A673 (cell line): ENCODE measurements around the gene NDST1. TPM values are rescaled to one million over a fixed set of nuclear protein-coding genes. Genes with fewer than 3 reads are reported as not detected.

Experiments
- BruUV-seq: library from RNA; stranded (reverse); fragments of 400-500 nt; replicated peaks from 2 replicates; lab custom pipeline; 2021; lab: Mats Ljungman, UMichigan
- CTCF ChIA-PET: fragments of 300-600 bp; sonication (Branson Sonifier 250); formaldehyde crosslinking; loops from one replicate; lab custom pipeline; 2022; ENCODE audit warnings: antibody characterized with exemption; lab: Charles Lee
- POLR2A ChIA-PET: fragments of 300-600 bp; sonication (Branson Sonifier 250); formaldehyde crosslinking; loops from one replicate; lab custom pipeline; 2022; ENCODE audit warnings: antibody characterized with exemption; ENCODE audit not compliant: low non-redundant PET; lab: Charles Lee
- DNase-seq: peaks from one replicate; pipeline ENCODE4 v3.0.0-alpha.2; 2015; ENCODE audit warnings: low spot score
- H3K27ac ChIP-seq: fragments of 200-600 bp; sonication (generic); 2 replicates; pipeline ENCODE4 v1.5.1; 2016; ENCODE audit warnings: mixed run types, low read depth, mild to moderate bottlenecking, mixed read lengths, antibody characterized with exemption, low read length; ENCODE audit not compliant: poor library complexity, severe bottlenecking
- H3K27me3 ChIP-seq: fragments of 200-600 bp; sonication (generic); replicated peaks from 2 replicates; pipeline ENCODE4 v1.6.1; 2017; ENCODE audit warnings: mixed run types, low read depth, mild to moderate bottlenecking, mixed read lengths, antibody characterized with exemption, low read length; ENCODE audit not compliant: insufficient read depth, poor library complexity
- H3K36me3 ChIP-seq: fragments of 200-600 bp; sonication (generic); 2 replicates; pipeline ENCODE4 v1.6.1; 2016; ENCODE audit warnings: mixed run types, mild to moderate bottlenecking, mixed read lengths, antibody characterized with exemption, low read length; ENCODE audit not compliant: insufficient read depth, poor library complexity, severe bottlenecking
- H3K4me1 ChIP-seq: fragments of 200-600 bp; sonication (generic); 2 replicates; pipeline ENCODE4 v1.6.1; 2017; ENCODE audit warnings: mixed run types, mild to moderate bottlenecking, mixed read lengths, antibody characterized with exemption, low read length; ENCODE audit not compliant: insufficient read depth, poor library complexity, severe bottlenecking
- H3K4me3 ChIP-seq: fragments of 200-600 bp; sonication (generic); 2 replicates; pipeline ENCODE4 v1.5.1; 2016; ENCODE audit warnings: low read depth, mixed run types, mild to moderate bottlenecking, mixed read lengths, low read length; ENCODE audit not compliant: poor library complexity, severe bottlenecking
- H3K9me3 ChIP-seq: fragments of 200-600 bp; sonication (generic); 2 replicates; pipeline ENCODE4 v1.6.1; 2016; ENCODE audit warnings: mixed run types, low read depth, mild to moderate bottlenecking, mixed read lengths, antibody characterized with exemption, low read length; ENCODE audit not compliant: poor library complexity, severe bottlenecking
- EZH2 ChIP-seq: fragments of 200-600 bp; sonication (generic); IDR thresholded peaks from 2 replicates; pipeline ENCODE4 v1.6.1; 2017; ENCODE audit warnings: borderline replicate concordance, low read depth, mild to moderate bottlenecking, mixed read lengths, antibody characterized with exemption, low read length; ENCODE audit not compliant: poor library complexity, severe bottlenecking
- intact Hi-C: fragments of 100-400 bp; cut with micrococcal nuclease; formaldehyde crosslinking; loops from one replicate; pipeline ENCODE4 v1.10.0; 2022; ENCODE audit not compliant: unreplicated experiment
- total RNA-seq: library from RNA; stranded (reverse); gene quantifications from 2 replicates; pipeline ENCODE4 v1.2.3, GENCODE V29; 2021
- TF ChIP-seq, protein P1 (sequence below): fragments of 300-800, 200-600 bp; sonication (generic); conservative IDR thresholded peaks from 2 replicates; pipeline ENCODE4 v1.5.1; 2017; ENCODE audit warnings: low read depth, mild to moderate bottlenecking, antibody characterized with exemption, low read length, moderate library complexity, mixed read lengths

The NDST1 gene
- total RNA-seq, 1 experiment from 2014 or later = 44.0 TPM

DNA sequence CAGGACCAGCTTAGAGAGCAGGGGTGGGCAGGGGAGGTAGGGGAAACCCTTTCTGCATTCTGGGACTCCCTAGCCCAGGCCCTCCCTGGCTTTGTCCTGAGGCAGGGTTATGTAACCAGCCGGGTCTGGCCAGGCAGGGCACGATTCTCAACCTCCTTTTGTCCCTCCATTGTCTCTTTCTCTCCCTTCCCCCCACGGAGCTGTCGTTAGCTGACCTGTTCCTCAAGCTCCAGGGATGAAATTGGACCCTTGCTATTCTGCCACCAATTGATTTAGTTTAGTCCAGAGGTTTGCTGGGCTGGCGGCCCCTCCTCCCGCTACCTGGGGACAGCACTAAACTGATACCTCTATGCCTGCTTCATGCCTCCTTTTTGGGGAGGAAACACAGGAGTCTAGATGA is 9.4 kb upstream of the NDST1 start:
- no peaks in the 10 kb centered on the region for H3K27me3 ChIP-seq
- intact Hi-C loops = no loop called here
- no peak for DNase-seq
- ChIA-PET POLR2A (no interaction called here), CTCF (no interaction called here)
- H3K4me1 ChIP-seq = peaks cover 10% of the 10 kb centered on the region
- H3K4me3 ChIP-seq = no peak overlapping the region
- no peaks in the 10 kb centered on the region for H3K9me3 ChIP-seq
- TF ChIP-seq EZH2 = no peak
- TF ChIP-seq, protein P1, sequence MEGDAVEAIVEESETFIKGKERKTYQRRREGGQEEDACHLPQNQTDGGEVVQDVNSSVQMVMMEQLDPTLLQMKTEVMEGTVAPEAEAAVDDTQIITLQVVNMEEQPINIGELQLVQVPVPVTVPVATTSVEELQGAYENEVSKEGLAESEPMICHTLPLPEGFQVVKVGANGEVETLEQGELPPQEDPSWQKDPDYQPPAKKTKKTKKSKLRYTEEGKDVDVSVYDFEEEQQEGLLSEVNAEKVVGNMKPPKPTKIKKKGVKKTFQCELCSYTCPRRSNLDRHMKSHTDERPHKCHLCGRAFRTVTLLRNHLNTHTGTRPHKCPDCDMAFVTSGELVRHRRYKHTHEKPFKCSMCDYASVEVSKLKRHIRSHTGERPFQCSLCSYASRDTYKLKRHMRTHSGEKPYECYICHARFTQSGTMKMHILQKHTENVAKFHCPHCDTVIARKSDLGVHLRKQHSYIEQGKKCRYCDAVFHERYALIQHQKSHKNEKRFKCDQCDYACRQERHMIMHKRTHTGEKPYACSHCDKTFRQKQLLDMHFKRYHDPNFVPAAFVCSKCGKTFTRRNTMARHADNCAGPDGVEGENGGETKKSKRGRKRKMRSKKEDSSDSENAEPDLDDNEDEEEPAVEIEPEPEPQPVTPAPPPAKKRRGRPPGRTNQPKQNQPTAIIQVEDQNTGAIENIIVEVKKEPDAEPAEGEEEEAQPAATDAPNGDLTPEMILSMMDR = no peak
- no peak overlapping the region for H3K27ac ChIP-seq
- BruUV-seq = no TSS peak
- H3K36me3 ChIP-seq = no peaks in the 10 kb centered on the region

DNA sequence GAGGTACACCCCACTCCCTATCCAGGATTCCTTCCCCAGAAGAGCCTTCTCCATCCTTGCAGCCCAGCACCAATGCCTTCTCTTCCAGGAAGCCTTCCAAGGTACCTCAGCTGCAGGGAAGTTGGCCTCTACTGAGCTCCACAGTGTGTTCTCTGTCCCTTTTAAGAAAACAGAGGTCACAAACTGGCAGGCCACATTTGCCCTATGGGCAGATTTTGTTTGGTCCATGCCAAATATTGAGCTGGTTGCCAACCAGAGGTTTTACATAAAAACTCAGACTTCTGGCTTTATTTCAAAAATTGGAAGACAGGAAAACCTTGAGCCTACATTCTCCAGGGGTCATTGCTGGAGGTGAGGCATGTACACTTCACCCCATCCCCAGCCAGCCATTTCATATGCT is 9.0 kb upstream of the NDST1 start:
- no peak overlapping the region for H3K27ac ChIP-seq
- ChIA-PET CTCF (no interaction called here), POLR2A (no interaction called here)
- no peaks in the 10 kb centered on the region for H3K36me3 ChIP-seq
- H3K4me1 ChIP-seq = peaks cover 10% of the 10 kb centered on the region
- intact Hi-C loops = no loop called here
- no peaks in the 10 kb centered on the region for H3K27me3 ChIP-seq
- BruUV-seq = no TSS peak
- H3K4me3 ChIP-seq = no peak overlapping the region
- no peak for DNase-seq
- TF ChIP-seq, protein P1 = no peak
- no peak for TF ChIP-seq EZH2
- no peaks in the 10 kb centered on the region for H3K9me3 ChIP-seq

DNA sequence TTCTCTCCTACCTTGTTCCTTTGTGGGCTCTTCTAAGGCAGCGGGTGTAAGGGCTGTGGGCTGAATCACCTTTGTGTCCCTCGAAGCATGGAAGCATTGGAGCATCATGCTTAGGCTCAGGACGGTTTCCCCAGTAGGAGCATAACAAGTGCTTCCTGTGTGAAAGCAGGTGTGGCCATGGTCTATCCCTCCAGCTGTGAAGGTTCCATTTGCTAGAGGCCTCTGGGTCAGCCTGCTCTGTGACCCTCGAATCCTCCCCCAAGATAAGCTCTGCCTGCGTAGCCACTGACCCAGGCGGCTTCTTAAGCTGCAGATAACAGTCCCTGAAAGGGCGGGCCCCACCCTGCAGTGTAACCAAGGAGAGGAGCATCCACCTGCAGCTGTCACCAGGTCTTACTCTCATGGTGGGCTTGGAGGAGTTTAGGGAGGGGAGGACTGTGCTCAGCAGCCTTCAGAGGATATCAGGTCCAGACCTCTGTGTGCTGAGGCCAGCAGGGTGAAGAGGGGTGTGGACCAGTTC is 8.4 kb upstream of the NDST1 start:
- peaks cover 10% of the 10 kb centered on the region for H3K4me1 ChIP-seq
- no peak overlapping the region for H3K27ac ChIP-seq
- no peak overlapping the region for H3K4me3 ChIP-seq
- no peak for DNase-seq
- ChIA-PET CTCF (no interaction called here), POLR2A (no interaction called here)
- H3K27me3 ChIP-seq = no peaks in the 10 kb centered on the region
- H3K36me3 ChIP-seq = no peaks in the 10 kb centered on the region
- TF ChIP-seq EZH2 = no peak
- TF ChIP-seq, protein P1 = no peak
- intact Hi-C loops = no loop called here
- H3K9me3 ChIP-seq = no peaks in the 10 kb centered on the region
- BruUV-seq = no TSS peak
